ENCODE results near the gene RPS2.

The RPS2 gene

GRCh38 chr16:1917665-1918350, 46.8 kb downstream of the RPS2 start:
- no peak for DNase-seq

- DNase-seq: no peak
These were observed 47.5 kb downstream of the RPS2 start for GRCh38 chr16:1917056-1917664.

- DNase-seq: no peak
These were observed 48.0 kb downstream of the RPS2 start for GRCh38 chr16:1916640-1916990.

- DNase-seq: no peak
These were observed 48.6 kb downstream of the RPS2 start for GRCh38 chr16:1915732-1916639.

DNA sequence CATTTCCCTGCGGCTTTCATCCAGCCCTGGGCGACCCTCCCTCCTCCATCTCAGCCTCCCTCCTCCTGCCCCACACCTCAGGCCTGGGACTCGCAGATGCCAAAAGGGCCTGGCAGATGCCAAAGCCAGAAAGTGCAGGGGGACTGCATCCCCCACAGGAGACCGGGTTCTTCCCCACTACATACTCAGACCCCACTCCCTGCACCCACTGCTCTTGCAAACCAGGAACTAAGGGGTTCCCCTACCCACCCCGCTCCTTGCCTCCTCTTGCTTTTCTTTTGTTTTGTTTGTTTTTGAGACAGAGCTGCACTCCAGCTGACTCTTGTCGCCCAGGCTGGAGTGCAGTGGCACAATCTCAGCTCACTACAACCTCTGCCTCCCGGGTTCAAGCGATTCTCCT, 49.6 kb downstream of the RPS2 start:
- DNase-seq: no peak

GRCh38 chr16:1914084-1914608, 50.5 kb downstream of the RPS2 start:
- no peak for DNase-seq

DNA sequence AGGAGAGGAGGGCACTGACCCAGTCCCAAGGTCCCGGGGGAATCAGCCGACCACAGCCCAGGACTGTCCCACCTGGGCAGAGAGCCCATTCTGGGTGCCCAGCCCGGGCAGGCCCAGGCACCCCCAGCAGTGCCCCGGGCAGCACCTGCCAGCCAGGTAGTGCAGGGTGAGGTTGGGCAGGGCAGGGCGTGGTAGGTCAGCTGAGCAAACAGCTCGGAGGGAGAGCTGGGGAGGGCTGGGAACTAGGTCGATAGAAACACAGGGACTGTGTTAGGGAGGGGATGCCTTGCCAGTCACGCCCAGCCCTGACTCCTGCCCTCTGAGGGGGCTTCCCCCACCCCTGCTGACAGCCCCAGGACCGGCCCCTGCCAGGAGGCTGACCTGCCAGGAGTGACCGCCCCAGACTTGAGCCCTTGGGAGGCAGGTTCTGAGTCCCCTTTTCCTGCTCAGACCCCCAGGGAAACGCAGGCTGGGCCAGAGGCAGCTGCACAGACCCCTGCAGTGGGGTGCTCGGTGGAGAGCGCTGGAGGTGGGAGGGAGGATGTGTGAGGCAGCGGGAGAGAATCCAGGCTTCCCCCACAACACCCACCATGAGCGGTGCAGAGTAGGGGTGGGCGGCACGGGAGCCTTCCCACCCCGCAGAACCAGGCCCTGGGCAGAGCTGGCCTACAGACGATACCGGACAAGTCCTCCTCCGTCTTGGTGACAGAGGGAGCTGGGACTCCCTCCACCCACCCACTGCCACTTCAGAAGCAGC, 51.1 kb downstream of the RPS2 start:
- DNase-seq: no peak

GRCh38 chr16:1912215-1912543, 52.4 kb downstream of the RPS2 start:
- DNase-seq: no peak

All from activated naive CD4-positive, alpha-beta T cell (primary cell).